ENCODE results near the gene CDC42SE2.

DNA sequence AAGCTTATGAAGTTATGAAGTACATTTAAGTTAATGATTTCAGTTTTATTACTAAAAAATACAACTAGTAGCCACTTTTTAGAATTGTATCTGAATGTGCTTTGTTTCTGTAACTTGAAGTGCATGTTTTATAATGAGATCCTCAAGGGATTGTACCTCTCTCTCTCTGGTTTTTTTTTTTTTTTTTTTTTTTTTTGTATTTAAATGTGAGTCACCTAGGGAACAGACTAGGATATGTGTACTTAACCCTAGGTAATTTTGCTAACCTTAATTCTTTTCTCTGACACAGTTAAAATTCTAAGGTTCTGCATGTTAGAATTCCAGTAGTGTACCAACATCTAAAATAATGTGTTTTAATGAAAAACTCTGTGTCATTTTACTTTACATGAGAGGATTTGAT, 59.5 kb downstream of the CDC42SE2 start:
- TF ChIP-seq, protein P1, sequence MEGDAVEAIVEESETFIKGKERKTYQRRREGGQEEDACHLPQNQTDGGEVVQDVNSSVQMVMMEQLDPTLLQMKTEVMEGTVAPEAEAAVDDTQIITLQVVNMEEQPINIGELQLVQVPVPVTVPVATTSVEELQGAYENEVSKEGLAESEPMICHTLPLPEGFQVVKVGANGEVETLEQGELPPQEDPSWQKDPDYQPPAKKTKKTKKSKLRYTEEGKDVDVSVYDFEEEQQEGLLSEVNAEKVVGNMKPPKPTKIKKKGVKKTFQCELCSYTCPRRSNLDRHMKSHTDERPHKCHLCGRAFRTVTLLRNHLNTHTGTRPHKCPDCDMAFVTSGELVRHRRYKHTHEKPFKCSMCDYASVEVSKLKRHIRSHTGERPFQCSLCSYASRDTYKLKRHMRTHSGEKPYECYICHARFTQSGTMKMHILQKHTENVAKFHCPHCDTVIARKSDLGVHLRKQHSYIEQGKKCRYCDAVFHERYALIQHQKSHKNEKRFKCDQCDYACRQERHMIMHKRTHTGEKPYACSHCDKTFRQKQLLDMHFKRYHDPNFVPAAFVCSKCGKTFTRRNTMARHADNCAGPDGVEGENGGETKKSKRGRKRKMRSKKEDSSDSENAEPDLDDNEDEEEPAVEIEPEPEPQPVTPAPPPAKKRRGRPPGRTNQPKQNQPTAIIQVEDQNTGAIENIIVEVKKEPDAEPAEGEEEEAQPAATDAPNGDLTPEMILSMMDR (conservative IDR thresholded peaks at IDR 0.05 in 1 of 2, IDR thresholded peaks at IDR 0.05 in 1 of 2; ENCODE audit: extremely low read depth in 1 of 2, insufficient read depth in 1 of 2, low read depth in 1 of 2, low read length in 2 of 2): no peak
- TF ChIP-seq EZH2 (IDR thresholded peaks at IDR 0.05; ENCODE audit: borderline replicate concordance, low read length): no peak
